22Rv1 (cell line): ENCODE data around the gene ADAMTS15.

Source experiments
- H3K27ac ChIP-seq: fragments of 450-650 bp; 2 replicates; pipeline ENCODE4 v1.5.1; 2017
- CTCF ChIP-seq: fragments of 450-650 bp; IDR thresholded peaks from 2 replicates; pipeline ENCODE4 v1.5.1; 2017; ENCODE audit warnings: mild to moderate bottlenecking
- ZFX ChIP-seq: fragments of 450-650 bp; IDR thresholded peaks from 2 replicates; pipeline ENCODE4 v1.6.1; 2017; ENCODE audit warnings: antibody characterized with exemption, borderline replicate concordance

Gene ADAMTS15

GRCh38 chr11:130420478-130421198 lies 27.8 kb upstream of the ADAMTS15 start:
- H3K27ac ChIP-seq: no peak overlapping the region

DNA sequence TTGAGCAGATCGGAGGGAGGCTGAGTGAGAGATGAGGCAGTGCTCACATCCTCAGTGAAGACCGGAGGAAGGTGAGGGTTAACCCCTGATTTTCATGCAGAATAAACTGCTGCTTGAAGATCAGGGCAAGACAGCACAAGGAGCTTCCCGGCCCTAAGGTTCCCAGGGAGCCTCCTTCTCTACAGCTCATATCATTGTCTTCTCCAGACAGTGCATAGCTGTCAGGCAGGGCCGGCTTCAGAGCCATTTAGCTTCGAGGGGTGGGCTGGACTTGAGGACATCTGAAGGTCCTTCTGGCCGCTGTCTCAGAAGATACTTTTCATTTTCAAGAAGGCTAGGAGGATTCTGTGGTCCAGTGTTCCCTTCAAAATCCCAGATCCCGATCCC lies 27.3 kb upstream of the ADAMTS15 start:
- no peak overlapping the region for H3K27ac ChIP-seq
- TF ChIP-seq CTCF: no peak
- TF ChIP-seq ZFX: no peak

More at GRCh38 chr11:130420478-130421198, 27.8 kb upstream of the ADAMTS15 start:
- TF ChIP-seq ZFX (no peak), CTCF (no peak)

- no peak for TF ChIP-seq ZFX
- TF ChIP-seq CTCF: no peak
- no peak overlapping the region for H3K27ac ChIP-seq
Observed at GRCh38 chr11:130421697-130422096, 26.7 kb upstream of the ADAMTS15 start.

DNA sequence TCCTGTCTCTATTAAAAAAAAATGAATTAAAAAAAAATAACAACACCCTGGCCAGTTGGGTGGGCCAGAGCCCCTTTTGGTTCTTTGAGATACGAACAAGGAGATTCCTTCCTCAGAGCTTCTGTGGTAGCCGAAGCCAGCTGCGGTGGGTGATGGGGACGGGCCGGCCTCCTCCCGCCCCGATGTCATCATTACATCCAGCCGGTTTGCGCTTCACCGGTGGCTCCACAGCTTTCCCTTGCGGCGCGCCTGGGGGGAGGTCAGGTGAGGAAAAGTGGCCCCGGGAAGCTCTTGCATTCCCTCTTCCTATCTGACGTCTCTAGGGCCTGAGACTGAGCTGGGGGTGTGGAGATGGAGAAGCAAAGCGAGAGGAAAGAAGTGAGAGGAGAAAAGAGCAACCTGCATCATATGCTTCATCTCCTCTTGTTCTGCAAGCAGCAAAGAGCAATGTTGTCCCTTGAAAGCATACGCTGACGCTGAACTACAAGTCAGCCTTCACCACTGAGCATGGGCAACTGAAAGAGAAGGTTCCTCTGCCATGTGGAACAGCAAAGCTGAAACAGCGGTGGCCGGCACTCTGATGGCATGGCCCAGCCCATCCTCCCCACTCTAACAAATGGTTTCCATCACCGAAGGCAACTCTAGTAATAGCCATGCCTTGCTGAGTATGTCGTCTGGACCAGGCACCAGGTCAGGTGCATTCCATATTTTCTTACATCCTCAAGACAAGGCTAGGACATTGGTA lies 26.0 kb upstream of the ADAMTS15 start:
- H3K27ac ChIP-seq: no peak overlapping the region
- TF ChIP-seq CTCF (no peak), ZFX (no peak)

DNA sequence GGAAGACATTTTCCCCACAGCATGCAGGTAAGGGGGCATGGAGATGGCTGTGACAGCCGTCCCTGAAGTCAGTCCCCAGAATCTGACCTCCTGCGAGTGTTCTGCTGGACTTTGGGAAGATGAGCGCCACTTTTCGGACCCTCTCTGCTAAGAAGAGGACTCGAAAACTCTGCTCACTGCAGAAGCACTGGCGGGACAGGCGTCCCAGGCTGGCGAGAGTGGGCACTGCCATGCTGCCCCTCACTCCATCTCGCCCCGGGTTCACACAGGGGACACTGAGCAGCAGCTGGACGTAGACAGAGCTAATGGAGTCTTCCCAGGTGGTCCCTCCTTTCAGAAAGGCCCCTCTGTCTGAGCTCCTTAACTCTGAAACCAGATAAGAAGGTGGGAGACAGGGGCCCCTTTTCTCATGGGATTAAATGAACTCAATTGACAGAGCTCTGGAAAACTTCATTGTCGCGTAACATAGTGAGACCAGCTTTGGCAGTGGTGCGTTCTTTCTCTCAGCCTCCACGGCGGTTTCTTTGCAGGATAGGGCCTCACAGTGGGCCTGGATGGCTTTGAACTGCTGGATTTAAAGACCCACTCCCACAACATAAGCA lies 24.8 kb upstream of the ADAMTS15 start:
- H3K27ac ChIP-seq: no peak overlapping the region
- TF ChIP-seq CTCF (no peak), ZFX (no peak)

DNA sequence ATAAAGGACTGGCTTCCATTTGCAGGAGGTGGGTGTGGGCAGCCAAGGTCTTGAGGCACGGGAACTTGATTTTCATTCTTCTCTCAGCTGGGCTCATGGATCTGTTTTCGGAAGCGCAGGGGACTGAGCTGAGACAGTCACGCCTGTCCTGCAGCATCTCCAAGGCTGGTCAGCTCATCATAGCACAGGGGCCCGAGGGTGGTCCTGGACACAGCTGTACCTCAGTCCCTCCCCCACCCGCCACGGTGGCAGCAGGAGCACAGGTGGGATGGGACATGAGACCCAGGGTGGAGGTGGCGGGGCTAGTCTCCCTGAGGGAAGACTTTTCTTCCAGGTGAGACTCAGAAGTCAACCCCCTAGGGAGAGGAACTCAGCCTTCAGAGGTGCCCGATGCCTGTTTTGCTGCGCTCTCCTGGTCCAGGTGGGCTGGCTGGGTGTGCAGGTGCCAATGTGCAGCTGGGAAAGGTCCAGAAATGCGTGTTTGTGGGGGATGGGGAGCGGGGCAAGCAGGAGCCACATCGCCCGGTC lies 23.8 kb upstream of the ADAMTS15 start:
- TF ChIP-seq ZFX: no peak
- no peak for TF ChIP-seq CTCF
- no peak overlapping the region for H3K27ac ChIP-seq

GRCh38 chr11:130425156-130425555 lies 23.3 kb upstream of the ADAMTS15 start:
- TF ChIP-seq CTCF: no peak
- TF ChIP-seq ZFX: no peak
- H3K27ac ChIP-seq: no peak overlapping the region
